Measurements from ENCODE around the gene RAD51B. TPM values are rescaled to one million over a fixed set of nuclear protein-coding genes. Genes with fewer than 3 reads are reported as not detected.
A peak's percentile ranks its signal among the peaks of the same experiment; 100 is the strongest.

The RAD51B gene
- total RNA-seq, 4 donors from 2014 or later = 8.9 to 30.3 (median 10.4) TPM

DNA sequence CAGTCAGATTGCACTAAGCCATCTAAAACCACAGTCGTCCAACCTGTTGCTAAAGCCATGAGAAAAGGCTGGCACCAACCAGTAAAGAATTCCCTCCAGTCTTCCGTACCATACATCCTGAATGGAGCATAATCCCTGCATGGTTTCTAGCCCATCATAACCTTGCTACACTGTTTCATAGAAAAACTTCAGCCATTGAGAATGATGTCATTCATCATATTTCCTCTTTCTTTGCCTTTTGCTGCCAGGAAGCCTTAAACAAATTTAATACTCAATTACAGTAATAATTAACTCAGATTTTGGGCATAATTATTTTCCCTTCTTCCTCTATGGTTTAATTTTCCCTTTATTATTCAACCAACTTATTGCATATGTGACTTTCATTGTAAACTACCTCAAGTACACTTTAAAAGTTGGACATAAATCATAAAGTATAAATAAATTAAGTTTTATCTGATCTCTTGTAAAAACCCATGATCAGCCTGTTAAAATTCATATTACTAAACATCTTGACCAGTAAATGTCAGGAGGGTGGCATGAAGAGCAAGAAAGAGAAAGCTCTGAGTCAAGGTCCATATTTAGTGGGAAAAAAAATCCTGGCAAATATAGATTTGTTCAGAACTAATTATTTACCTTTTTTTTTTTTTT is 708.6 kb downstream of the RAD51B start:
- ATAC-seq (ENCODE audit: low FRiP score) (no peak), DNase-seq (ENCODE audit: low spot score) (no peak)
- TF ChIP-seq, protein P1, sequence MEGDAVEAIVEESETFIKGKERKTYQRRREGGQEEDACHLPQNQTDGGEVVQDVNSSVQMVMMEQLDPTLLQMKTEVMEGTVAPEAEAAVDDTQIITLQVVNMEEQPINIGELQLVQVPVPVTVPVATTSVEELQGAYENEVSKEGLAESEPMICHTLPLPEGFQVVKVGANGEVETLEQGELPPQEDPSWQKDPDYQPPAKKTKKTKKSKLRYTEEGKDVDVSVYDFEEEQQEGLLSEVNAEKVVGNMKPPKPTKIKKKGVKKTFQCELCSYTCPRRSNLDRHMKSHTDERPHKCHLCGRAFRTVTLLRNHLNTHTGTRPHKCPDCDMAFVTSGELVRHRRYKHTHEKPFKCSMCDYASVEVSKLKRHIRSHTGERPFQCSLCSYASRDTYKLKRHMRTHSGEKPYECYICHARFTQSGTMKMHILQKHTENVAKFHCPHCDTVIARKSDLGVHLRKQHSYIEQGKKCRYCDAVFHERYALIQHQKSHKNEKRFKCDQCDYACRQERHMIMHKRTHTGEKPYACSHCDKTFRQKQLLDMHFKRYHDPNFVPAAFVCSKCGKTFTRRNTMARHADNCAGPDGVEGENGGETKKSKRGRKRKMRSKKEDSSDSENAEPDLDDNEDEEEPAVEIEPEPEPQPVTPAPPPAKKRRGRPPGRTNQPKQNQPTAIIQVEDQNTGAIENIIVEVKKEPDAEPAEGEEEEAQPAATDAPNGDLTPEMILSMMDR (IDR thresholded peaks at IDR 0.05) = no peak

DNA sequence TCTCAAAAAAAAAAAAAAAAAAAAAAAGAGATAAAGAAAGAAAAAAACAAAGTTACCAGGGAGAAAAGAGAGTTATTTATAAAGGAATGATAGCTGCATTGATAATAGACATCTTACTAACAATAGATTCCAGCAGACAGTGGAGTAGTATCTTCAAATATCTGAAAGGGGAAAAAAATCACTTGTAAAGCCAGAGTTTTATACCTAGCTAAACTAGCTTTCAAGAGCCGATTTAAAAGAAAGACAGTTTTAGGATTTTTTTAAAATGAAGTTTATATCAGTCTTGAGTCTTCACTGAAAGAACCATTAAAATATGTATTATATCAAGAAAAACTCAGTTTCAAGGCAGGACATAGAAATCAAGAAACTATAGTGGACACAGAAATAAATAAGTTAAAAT is 710.9 kb downstream of the RAD51B start:
- no peak for DNase-seq (ENCODE audit: low spot score)
- TF ChIP-seq, protein P1 (IDR thresholded peaks at IDR 0.05) = no peak
- ATAC-seq (ENCODE audit: low FRiP score) = no peak

DNA sequence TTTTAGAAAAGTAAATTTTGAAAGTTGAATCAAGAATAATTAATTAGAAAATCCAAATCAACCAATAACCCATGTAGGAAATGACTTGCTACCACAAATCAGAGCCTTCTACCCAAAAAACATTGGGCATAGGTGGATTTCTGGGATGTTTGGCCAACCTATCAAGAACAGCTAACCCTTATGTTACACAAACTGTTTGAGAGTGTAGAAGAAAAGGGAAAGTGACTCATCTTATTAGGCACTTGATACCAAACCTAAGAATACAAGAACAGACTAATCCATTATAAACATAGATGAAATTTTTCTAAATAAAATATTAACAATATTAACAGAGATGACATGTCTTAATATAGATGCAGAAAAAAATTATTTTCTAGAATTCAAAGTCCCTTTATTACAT is 712.9 kb downstream of the RAD51B start:
- DNase-seq (ENCODE audit: low spot score) = no peak
- TF ChIP-seq, protein P1 (IDR thresholded peaks at IDR 0.05) = no peak
- ATAC-seq (ENCODE audit: low FRiP score) = no peak

DNA sequence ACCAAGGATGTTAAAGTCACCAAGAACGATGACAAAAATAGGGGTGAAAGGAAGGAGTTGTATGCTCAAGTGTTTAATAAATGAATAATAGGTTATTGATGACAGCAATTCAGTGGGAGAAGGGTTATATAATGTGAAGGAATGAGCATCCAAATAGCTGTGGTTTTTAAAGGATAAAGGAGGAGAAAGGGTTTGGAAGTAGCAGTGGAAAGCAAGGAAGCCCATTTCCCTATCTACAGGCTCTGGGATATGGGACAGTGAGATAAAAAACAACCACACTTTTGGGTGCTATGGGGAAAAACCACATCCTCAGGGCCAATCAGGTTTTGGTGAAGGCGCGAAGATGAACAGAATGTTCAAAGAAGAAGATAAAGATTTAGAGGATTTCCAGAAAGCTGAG is 714.7 kb downstream of the RAD51B start:
- no peak for DNase-seq (ENCODE audit: low spot score)
- ATAC-seq (ENCODE audit: low FRiP score) = no peak
- TF ChIP-seq, protein P1 (IDR thresholded peaks at IDR 0.05) = no peak

DNA sequence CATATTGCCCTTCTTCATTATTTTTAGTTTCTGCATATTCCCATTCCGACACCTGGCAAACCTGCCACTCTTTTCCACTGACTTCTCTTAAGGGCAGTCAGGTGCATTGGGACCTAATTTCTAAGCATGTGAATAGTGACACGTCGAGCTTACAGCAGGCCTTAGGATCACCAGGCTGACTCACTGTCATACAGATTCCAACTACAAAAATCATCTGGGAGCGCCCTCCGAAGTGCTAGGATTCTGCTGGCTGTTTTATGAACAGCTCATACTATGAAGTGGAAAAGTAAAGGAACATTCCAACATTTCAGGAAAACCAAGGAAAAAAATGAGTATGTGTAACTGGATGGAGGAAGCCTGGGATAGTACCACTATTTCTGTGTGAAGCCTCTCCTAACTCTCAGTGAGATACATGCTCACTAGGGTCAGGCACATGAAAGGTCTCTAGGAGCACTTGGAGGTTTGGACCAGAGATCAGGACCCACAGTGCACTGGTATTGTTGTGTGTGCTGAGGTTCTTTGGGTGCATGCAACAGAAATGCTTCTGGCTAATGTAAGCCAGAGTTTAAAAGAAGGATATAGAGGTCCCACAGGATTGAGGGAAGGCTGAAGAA is 715.9 kb downstream of the RAD51B start:
- ATAC-seq (ENCODE audit: low FRiP score) (peak; percentile 19), DNase-seq (ENCODE audit: low spot score) (no peak)
- TF ChIP-seq, protein P1 (IDR thresholded peaks at IDR 0.05) = no peak

DNA sequence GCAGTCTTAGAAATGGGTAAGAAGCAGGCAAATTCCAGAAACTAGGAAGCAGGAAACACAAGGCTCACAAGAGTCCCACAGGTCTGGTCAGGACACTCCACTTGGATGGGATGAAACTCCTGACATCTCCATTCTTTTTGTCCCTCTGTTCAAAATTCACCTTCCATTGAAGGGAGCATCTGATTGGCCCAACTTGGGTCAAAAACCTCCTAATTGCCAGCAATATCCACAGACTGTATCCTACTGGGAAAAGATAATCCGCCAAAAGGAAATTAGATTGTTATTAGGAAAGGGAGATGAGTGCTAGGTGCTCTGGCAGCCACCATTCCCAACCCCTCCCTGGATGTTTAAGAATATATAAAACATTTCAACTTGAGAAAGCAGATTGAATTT is 716.4 kb downstream of the RAD51B start:
- TF ChIP-seq, protein P1 (IDR thresholded peaks at IDR 0.05) = no peak
- DNase-seq (ENCODE audit: low spot score) (no peak), ATAC-seq (ENCODE audit: low FRiP score) (no peak)

DNA sequence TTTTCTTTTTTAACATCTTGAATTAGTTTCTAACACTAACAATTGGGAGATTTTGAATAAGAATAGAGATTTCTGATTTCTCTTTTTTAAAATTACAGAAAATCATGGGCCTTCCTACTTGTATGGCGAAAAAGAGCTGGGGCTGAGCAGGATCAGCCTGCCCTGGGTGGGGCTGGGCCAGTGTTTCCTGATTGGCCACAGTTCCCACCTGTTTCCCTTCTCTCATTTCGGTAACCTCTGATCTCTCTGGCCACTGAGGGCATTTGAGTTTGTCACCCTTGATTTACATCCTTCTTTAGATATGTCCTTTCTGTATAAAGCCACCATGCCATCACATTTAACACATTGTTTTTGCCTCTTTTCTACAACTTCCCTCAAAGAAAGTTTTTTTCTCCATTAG is 719.1 kb downstream of the RAD51B start:
- DNase-seq (ENCODE audit: low spot score) = no peak
- TF ChIP-seq, protein P1 (IDR thresholded peaks at IDR 0.05) = no peak
- no peak for ATAC-seq (ENCODE audit: low FRiP score)

All from omental fat pad (tissue), 4 donors.